ENCODE data around the gene CLEC4F.

DNA sequence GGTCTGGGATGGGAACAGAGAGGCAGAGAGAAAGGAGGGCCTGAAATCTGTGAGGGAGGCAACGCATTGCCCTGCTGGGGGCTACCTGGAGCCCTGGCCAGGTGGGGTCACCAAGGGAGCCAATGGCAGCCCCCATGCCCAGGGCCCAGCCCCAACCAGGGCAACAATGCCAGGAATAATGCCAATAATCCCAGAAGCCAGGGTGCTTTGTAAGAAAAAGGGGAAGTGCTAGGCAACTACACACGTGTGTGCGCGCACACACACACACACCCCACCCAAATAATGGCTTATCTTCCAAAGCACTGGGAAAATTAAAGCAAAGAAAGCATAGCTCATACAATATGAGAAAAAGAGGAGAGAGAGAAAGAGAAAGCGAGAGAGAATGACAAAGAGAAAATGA is 7.0 kb upstream of the CLEC4F start:
- TF ChIP-seq, protein P1, sequence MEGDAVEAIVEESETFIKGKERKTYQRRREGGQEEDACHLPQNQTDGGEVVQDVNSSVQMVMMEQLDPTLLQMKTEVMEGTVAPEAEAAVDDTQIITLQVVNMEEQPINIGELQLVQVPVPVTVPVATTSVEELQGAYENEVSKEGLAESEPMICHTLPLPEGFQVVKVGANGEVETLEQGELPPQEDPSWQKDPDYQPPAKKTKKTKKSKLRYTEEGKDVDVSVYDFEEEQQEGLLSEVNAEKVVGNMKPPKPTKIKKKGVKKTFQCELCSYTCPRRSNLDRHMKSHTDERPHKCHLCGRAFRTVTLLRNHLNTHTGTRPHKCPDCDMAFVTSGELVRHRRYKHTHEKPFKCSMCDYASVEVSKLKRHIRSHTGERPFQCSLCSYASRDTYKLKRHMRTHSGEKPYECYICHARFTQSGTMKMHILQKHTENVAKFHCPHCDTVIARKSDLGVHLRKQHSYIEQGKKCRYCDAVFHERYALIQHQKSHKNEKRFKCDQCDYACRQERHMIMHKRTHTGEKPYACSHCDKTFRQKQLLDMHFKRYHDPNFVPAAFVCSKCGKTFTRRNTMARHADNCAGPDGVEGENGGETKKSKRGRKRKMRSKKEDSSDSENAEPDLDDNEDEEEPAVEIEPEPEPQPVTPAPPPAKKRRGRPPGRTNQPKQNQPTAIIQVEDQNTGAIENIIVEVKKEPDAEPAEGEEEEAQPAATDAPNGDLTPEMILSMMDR (IDR thresholded peaks at IDR 0.05): no peak
- no peak for TF ChIP-seq POLR2A (IDR thresholded peaks at IDR 0.05)

Measured in testis (tissue), 2 donors.